Vagina (tissue), 2 donors: ENCODE data around the gene APRT. TPM values are rescaled to one million over a fixed set of nuclear protein-coding genes. Genes with fewer than 3 reads are reported as not detected.

ENCODE experiments used
- DNase-seq, 2 donors: peaks; one replicate each; pipeline ENCODE4 v3.0.0-alpha.2; 2017; ENCODE audit errors: extremely low spot score in 2 of 2
- H3K27ac ChIP-seq: fragments of 200-600 bp; sonication (generic); one replicate; pipeline ENCODE4 v1.5.1; 2019
- H3K27me3 ChIP-seq: fragments of 200-600 bp; sonication (generic); one replicate; pipeline ENCODE4 v1.5.1; 2019
- H3K36me3 ChIP-seq, 2 donors: fragments of 200-600 bp; sonication (generic); one replicate each; pipeline ENCODE4 v1.5.1; 2017 to 2019
- H3K4me1 ChIP-seq: fragments of 200-600 bp; sonication (generic); one replicate; pipeline ENCODE4 v1.5.1; 2019
- H3K4me3 ChIP-seq, 2 donors: fragments of 200-600 bp; sonication (generic); 1 replicate in 1 of 2; 2 replicates in 1 of 2; pipeline ENCODE4 v1.5.1; 2016 to 2019
- H3K9me3 ChIP-seq: fragments of 200-600 bp; sonication (generic); one replicate; pipeline ENCODE4 v1.5.1; 2019
- POLR2A ChIP-seq, 2 donors: fragments of 450-650 bp; IDR thresholded peaks; one replicate each; pipeline ENCODE4 v1.6.1; 2017; ENCODE audit warnings: antibody characterized with exemption in 2 of 2, mild to moderate bottlenecking in 2 of 2, moderate library complexity in 2 of 2
- POLR2AphosphoS5 ChIP-seq, 2 donors: sonication (generic); formaldehyde crosslinking; IDR thresholded peaks; one replicate each; pipeline ENCODE4 v1.9.0; 2017; ENCODE audit warnings: antibody characterized with exemption in 2 of 2, mild to moderate bottlenecking in 2 of 2, low read depth in 1 of 2; ENCODE audit not compliant: insufficient read depth in 1 of 2
- intact Hi-C: fragments of 100-400 bp; cut with DNase I; formaldehyde crosslinking; loops from one replicate; pipeline ENCODE4 v1.15.1; 2023
- total RNA-seq: library from RNA; depleted of rRNA; stranded (reverse); fragments of >200 nt; gene quantifications from one replicate; pipeline ENCODE4 v1.2.3, GENCODE V29; 2016
- TF ChIP-seq, protein P1 (sequence below), 3 experiments: fragments of 450-650 bp in 2 of 3; fragments of 200-600 bp in 1 of 3; sonication (generic) in 1 of 3; IDR thresholded peaks; one replicate each; pipeline ENCODE4 v1.5.1; 2017 to 2019; ENCODE audit warnings: antibody characterized with exemption in 3 of 3, mild to moderate bottlenecking in 2 of 3, moderate library complexity in 2 of 3

Gene APRT
- total RNA-seq, 1 donor from 2014 or later = 134 TPM

DNA sequence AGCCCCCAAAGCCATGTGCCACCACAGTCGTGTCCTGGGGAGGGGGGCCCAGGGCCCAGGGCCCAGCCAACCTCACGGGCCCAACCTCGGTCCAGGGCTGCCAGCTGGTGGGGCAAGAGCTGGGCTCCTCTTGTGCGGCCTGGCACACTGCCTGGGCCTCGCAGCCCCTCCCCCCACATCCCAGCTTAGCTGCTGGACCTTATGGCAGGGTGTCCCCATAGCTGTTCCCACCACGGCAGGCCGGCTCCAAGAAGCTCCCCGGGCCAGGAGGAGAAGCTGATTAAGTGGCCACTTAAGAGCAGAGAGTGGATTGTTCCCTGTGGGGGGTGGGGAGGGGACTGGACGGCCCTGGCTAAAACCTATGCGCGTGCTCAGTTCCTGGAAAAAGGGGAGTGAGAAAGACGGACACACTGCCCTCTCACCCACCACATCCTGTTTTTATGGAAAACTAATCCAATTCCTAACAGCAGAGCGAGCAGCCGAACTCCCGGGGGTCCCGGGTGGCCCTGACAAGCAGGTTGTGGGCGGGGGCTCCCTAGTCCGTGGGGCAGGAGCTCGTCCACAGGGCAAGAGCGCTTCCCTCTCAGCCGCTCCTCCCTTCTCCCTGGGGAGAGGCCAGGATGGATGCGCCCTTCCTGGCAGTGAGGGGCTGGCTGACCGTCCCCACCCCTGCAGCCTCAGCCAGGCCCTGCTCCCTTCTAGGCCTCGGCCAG lies 43.5 kb downstream of the APRT start:
- Histone ChIP-seq H3K4me3 (peak overlapping the region; percentile 2 to 28), H3K36me3 (no peaks in the 10 kb centered on the region), H3K9me3 (no peaks in the 10 kb centered on the region), H3K27ac (peak overlapping the region; percentile 83), H3K27me3 (no peaks in the 10 kb centered on the region), H3K4me1 (peaks cover 93% of the 10 kb centered on the region)
- TF ChIP-seq POLR2A (IDR thresholded peaks at IDR 0.05) (no peak), POLR2AphosphoS5 (IDR thresholded peaks at IDR 0.05; ENCODE audit: insufficient read depth in 1 of 2, low read depth in 1 of 2) (peak in 1 of 2 donors; percentile 18)
- TF ChIP-seq, protein P1, sequence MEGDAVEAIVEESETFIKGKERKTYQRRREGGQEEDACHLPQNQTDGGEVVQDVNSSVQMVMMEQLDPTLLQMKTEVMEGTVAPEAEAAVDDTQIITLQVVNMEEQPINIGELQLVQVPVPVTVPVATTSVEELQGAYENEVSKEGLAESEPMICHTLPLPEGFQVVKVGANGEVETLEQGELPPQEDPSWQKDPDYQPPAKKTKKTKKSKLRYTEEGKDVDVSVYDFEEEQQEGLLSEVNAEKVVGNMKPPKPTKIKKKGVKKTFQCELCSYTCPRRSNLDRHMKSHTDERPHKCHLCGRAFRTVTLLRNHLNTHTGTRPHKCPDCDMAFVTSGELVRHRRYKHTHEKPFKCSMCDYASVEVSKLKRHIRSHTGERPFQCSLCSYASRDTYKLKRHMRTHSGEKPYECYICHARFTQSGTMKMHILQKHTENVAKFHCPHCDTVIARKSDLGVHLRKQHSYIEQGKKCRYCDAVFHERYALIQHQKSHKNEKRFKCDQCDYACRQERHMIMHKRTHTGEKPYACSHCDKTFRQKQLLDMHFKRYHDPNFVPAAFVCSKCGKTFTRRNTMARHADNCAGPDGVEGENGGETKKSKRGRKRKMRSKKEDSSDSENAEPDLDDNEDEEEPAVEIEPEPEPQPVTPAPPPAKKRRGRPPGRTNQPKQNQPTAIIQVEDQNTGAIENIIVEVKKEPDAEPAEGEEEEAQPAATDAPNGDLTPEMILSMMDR (IDR thresholded peaks at IDR 0.05) = no peak
- DNase-seq = no peak
- intact Hi-C loops = no loop called here

DNA sequence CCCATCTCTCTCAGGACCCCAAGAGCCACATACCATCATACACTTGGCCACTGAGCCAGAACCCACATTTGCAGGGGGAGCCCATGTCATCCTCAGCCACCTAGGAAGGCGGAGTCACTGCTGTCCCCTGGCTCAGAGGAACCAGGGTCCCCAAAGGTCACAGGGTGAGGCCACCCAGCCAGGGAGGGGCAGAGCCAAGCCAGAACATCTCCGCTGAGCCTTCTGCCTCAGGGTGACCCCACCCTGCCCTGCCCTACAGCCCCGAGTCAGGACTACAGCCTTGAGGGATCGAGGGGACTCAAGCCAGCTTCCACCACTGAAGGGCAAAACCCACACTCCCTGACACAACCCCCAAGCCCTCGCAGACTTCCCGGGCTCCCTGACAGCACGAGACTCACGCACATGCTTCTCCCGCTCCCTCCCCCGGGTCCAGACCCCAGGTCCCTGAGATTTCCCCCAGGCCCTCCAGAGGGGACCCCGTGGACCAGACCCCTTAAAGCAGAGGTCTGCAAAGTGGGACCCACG lies 44.1 kb downstream of the APRT start:
- intact Hi-C loops = no loop called here
- peak overlapping the region in 1 of 2 donors; percentile 28 for H3K4me3 ChIP-seq
- H3K36me3 ChIP-seq = no peaks in the 10 kb centered on the region
- H3K4me1 ChIP-seq = peaks cover 92% of the 10 kb centered on the region
- H3K27me3 ChIP-seq = no peaks in the 10 kb centered on the region
- H3K27ac ChIP-seq = peak overlapping the region; percentile 83
- TF ChIP-seq, protein P1 (IDR thresholded peaks at IDR 0.05) = no peak
- TF ChIP-seq POLR2AphosphoS5 (IDR thresholded peaks at IDR 0.05; ENCODE audit: insufficient read depth in 1 of 2, low read depth in 1 of 2) = no peak
- TF ChIP-seq POLR2A (IDR thresholded peaks at IDR 0.05) = no peak
- H3K9me3 ChIP-seq = no peaks in the 10 kb centered on the region
- DNase-seq = no peak

- intact Hi-C loops = no loop called here
- no peaks in the 10 kb centered on the region for H3K9me3 ChIP-seq
- H3K27ac ChIP-seq = peak overlapping the region; percentile 83
- no peak overlapping the region for H3K4me3 ChIP-seq
- peaks cover 92% of the 10 kb centered on the region for H3K4me1 ChIP-seq
- H3K36me3 ChIP-seq = no peaks in the 10 kb centered on the region
- TF ChIP-seq POLR2AphosphoS5 (IDR thresholded peaks at IDR 0.05; ENCODE audit: insufficient read depth in 1 of 2, low read depth in 1 of 2) = no peak
- TF ChIP-seq POLR2A (IDR thresholded peaks at IDR 0.05) = no peak
- TF ChIP-seq, protein P1 (IDR thresholded peaks at IDR 0.05) = no peak
- no peaks in the 10 kb centered on the region for H3K27me3 ChIP-seq
- DNase-seq = no peak
Measured at GRCh38 chr16:88766975-88767374, 44.8 kb downstream of the APRT start.

GRCh38 chr16:88764913-88765349 lies 46.8 kb downstream of the APRT start:
- no peak for DNase-seq
- peak in 1 of 2 donors; percentile 37 for TF ChIP-seq POLR2AphosphoS5 (IDR thresholded peaks at IDR 0.05; ENCODE audit: insufficient read depth in 1 of 2, low read depth in 1 of 2)
- TF ChIP-seq, protein P1 (IDR thresholded peaks at IDR 0.05) = no peak
- intact Hi-C loops = no loop called here
- Histone ChIP-seq H3K27me3 (no peaks in the 10 kb centered on the region), H3K9me3 (no peaks in the 10 kb centered on the region), H3K4me1 (peaks cover 91% of the 10 kb centered on the region), H3K4me3 (no peak overlapping the region), H3K27ac (peak overlapping the region; percentile 13), H3K36me3 (no peaks in the 10 kb centered on the region)

DNA sequence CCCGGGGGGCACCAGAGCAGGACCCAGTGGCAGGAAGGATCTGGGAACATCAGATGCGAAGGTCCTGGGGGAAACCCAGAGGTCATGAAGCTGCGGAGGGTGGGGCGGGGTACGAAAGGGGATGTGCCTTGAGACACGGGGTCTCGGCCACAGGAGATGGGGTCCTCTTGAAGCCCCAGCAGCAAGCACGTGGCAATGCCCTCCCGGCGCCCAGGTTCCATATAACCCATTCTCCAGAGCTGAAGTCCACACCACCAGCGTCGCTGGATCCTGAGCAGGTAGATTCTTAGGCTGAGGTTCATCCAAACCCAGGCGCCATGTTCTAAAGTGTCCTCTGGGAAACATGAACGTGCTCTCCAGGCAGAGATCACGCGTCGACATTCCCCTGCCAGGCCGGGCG lies 47.6 kb downstream of the APRT start:
- TF ChIP-seq, protein P1 (IDR thresholded peaks at IDR 0.05) = no peak
- TF ChIP-seq POLR2AphosphoS5 (IDR thresholded peaks at IDR 0.05; ENCODE audit: insufficient read depth in 1 of 2, low read depth in 1 of 2) = no peak
- H3K4me1 ChIP-seq = peaks cover 90% of the 10 kb centered on the region
- no peaks in the 10 kb centered on the region for H3K36me3 ChIP-seq

More for the DNA sequence above, 47.6 kb downstream of the APRT start:
- Histone ChIP-seq H3K9me3 (no peaks in the 10 kb centered on the region), H3K27me3 (no peaks in the 10 kb centered on the region), H3K4me3 (no peak overlapping the region), H3K27ac (no peak overlapping the region)
- intact Hi-C loops = no loop called here
- DNase-seq = no peak
